Measurements from ENCODE around the gene IL4I1.

- no peak for TF ChIP-seq CTCF (IDR thresholded peaks at IDR 0.05)
- no peak for TF ChIP-seq EZH2 (IDR thresholded peaks at IDR 0.05; ENCODE audit: borderline replicate concordance, insufficient read depth, low read depth, low read length, poor library complexity, severe bottlenecking)
These were observed 12.1 kb upstream of the IL4I1 start for GRCh38 chr19:49908480-49909420.

Measured in B cell (primary cell).